HCT116 (cell line): ENCODE data around the gene FNDC11. TPM values are rescaled to one million over a fixed set of nuclear protein-coding genes. Genes with fewer than 3 reads are reported as not detected.

Experiments used
- ATAC-seq: fragments of 200-7000 bp; cut with Tn5 transposase; 2 replicates; pipeline ENCODE4 v1.9.1; 2020; ENCODE audit warnings: mild to moderate bottlenecking, moderate library complexity
- BruUV-seq: library from RNA; stranded (reverse); fragments of 400-500 nt; replicated peaks from 2 replicates; lab custom pipeline; 2021; lab: Mats Ljungman, UMichigan
- CTCF ChIA-PET: fragments of 300-600 bp; sonication (Branson Sonifier 250); formaldehyde crosslinking; loops from one replicate; lab custom pipeline; 2021; ENCODE audit warnings: antibody characterized with exemption; lab: Charles Lee
- POLR2A ChIA-PET: fragments of 300-600, 350-600 bp; sonication (Branson Sonifier 250); formaldehyde crosslinking; loops from one replicate; lab custom pipeline; 2021; ENCODE audit warnings: antibody characterized with exemption; lab: Charles Lee
- RAD21 ChIA-PET, 2 experiments: fragments of 300-600 bp; sonication (Branson Sonifier 250); formaldehyde crosslinking; loops; one replicate each; lab custom pipeline; 2023; ENCODE audit warnings: low total read pairs in 2 of 2; ENCODE audit not compliant: uncharacterized antibody in 2 of 2, unreplicated experiment in 2 of 2, low non-redundant PET in 1 of 2; lab: Charles Lee
- DNase-seq: peaks from one replicate; pipeline ENCODE4 v3.0.0-alpha.2; 2010; ENCODE audit warnings: low read depth, low spot score
- H2AFZ ChIP-seq: fragments of 200-600 bp; shearing (Covaris generic), sonication (generic); 2 replicates; pipeline ENCODE4 v1.6.1; 2017; ENCODE audit warnings: low read depth, mixed run types, mixed read lengths, antibody characterized with exemption, low read length; ENCODE audit not compliant: poor library complexity, severe bottlenecking
- H3K27ac ChIP-seq: 2 replicates; pipeline ENCODE4 v1.5.1; 2012; ENCODE audit warnings: low read depth, low read length
- H3K27me3 ChIP-seq: fragments of 200-600 bp; sonication (generic); 2 replicates; pipeline ENCODE4 v1.6.1; 2016; ENCODE audit warnings: mixed run types, low read length, mixed read lengths; ENCODE audit not compliant: insufficient read depth
- H3K36me3 ChIP-seq, 2 experiments: fragments of 200-500 bp in 1 of 2; fragments of 200-600 bp in 1 of 2; sonication (Bioruptor generic) in 1 of 2; sonication (generic) in 1 of 2; 2 replicates each; pipeline versions ENCODE4 v1.5.1 to v1.6.1; 2014 to 2016; ENCODE audit warnings: low read length in 2 of 2, inconsistent platforms in 1 of 2, mixed read lengths in 1 of 2, mixed run types in 1 of 2; ENCODE audit not compliant: insufficient read depth in 2 of 2, control insufficient read depth in 1 of 2
- H3K4me1 ChIP-seq, 2 experiments: fragments of 200-600 bp in 1 of 2; sonication (generic) in 1 of 2; 2 replicates each; pipeline versions ENCODE4 v1.5.1 to v1.6.1; 2012 to 2017; ENCODE audit warnings: low read length in 2 of 2, inconsistent platforms in 1 of 2, mild to moderate bottlenecking in 1 of 2, mixed read lengths in 1 of 2, mixed run types in 1 of 2, moderate library complexity in 1 of 2; ENCODE audit not compliant: insufficient read depth in 2 of 2, control insufficient read depth in 1 of 2
- H3K4me2 ChIP-seq: fragments of 200-600 bp; sonication (generic); 2 replicates; pipeline ENCODE4 v1.6.1; 2017; ENCODE audit warnings: mixed run types, low read length, mixed read lengths
- H3K4me3 ChIP-seq, 2 experiments: fragments of 200-600 bp in 1 of 2; sonication (generic) in 1 of 2; replicated peaks in 1 of 2; 2 replicates each; pipeline ENCODE4 v1.5.1; 2011 to 2016; ENCODE audit warnings: low read length in 2 of 2, control low read depth in 1 of 2, low read depth in 1 of 2, mild to moderate bottlenecking in 1 of 2, mixed read lengths in 1 of 2, mixed run types in 1 of 2
- H3K79me2 ChIP-seq: fragments of 200-600 bp; sonication (generic); 2 replicates; pipeline ENCODE4 v1.6.1; 2017; ENCODE audit warnings: mild to moderate bottlenecking, mixed run types, low read length, moderate library complexity, mixed read lengths; ENCODE audit not compliant: insufficient read depth
- H3K9ac ChIP-seq: fragments of 200-600 bp; sonication (generic); 2 replicates; pipeline ENCODE4 v1.6.1; 2016; ENCODE audit warnings: low read length, mixed read lengths
- H3K9me2 ChIP-seq: fragments of 200-600 bp; sonication (generic), shearing (Covaris generic); 2 replicates; pipeline ENCODE4 v1.6.1; 2017; ENCODE audit warnings: mixed run types, mild to moderate bottlenecking, moderate library complexity; ENCODE audit not compliant: insufficient read depth
- H3K9me3 ChIP-seq, 2 experiments: fragments of 200-500 bp in 1 of 2; fragments of 200-600 bp in 1 of 2; sonication (Bioruptor generic) in 1 of 2; sonication (generic) in 1 of 2; 2 replicates each; pipeline ENCODE4 v1.6.1; 2014 to 2017; ENCODE audit warnings: low read length in 2 of 2, mixed read lengths in 2 of 2, inconsistent platforms in 1 of 2, low read depth in 1 of 2, mild to moderate bottlenecking in 1 of 2, mixed run types in 1 of 2, moderate library complexity in 1 of 2; ENCODE audit not compliant: control insufficient read depth in 1 of 2, insufficient read depth in 1 of 2
- H4K20me1 ChIP-seq: fragments of 200-600 bp; sonication (generic), shearing (Covaris generic); 2 replicates; pipeline ENCODE4 v1.6.1; 2017; ENCODE audit warnings: mixed run types, mild to moderate bottlenecking, moderate library complexity; ENCODE audit not compliant: insufficient read depth
- ATF3 ChIP-seq: IDR thresholded peaks from 2 replicates; pipeline ENCODE4 v1.6.1; 2012
- CBX3 ChIP-seq: IDR thresholded peaks from 2 replicates; pipeline ENCODE4 v1.6.1; 2012; ENCODE audit warnings: low read depth
- CEBPB ChIP-seq: IDR thresholded peaks from 2 replicates; pipeline ENCODE4 v1.6.1; 2012; ENCODE audit warnings: low read depth
- CTCF ChIP-seq, 3 experiments: fragments of 200-600 bp in 1 of 3; sonication (generic) in 1 of 3; IDR thresholded peaks in 2 of 3; conservative IDR thresholded peaks in 1 of 3; 2 replicates each; pipeline ENCODE4 v1.5.1; 2012 to 2017; ENCODE audit warnings: low read depth in 2 of 3, low read length in 2 of 3, antibody characterized with exemption in 1 of 3, borderline replicate concordance in 1 of 3, control low read depth in 1 of 3, mild to moderate bottlenecking in 1 of 3, mixed read lengths in 1 of 3, mixed run types in 1 of 3, moderate library complexity in 1 of 3; ENCODE audit not compliant: insufficient read depth in 1 of 3
- ELF1 ChIP-seq: IDR thresholded peaks from 2 replicates; pipeline ENCODE4 v1.6.1; 2012; ENCODE audit warnings: low read depth, borderline replicate concordance
- EZH2 ChIP-seq: fragments of 200-600 bp; sonication (generic); IDR thresholded peaks from 2 replicates; pipeline ENCODE4 v1.6.1; 2017; ENCODE audit warnings: antibody characterized with exemption, mixed run types
- EZH2phosphoT487 ChIP-seq: fragments of 200-600 bp; IDR thresholded peaks from 2 replicates; pipeline ENCODE4 v1.6.1; 2018; ENCODE audit warnings: antibody characterized with exemption, borderline replicate concordance
- POLR2A ChIP-seq: IDR thresholded peaks from 2 replicates; pipeline ENCODE4 v1.7.0; 2011; ENCODE audit warnings: borderline replicate concordance; ENCODE audit not compliant: insufficient read depth, insufficient read length; ENCODE audit errors: extremely low read depth
- POLR2AphosphoS5 ChIP-seq: IDR thresholded peaks from 2 replicates; pipeline ENCODE4 v1.6.1; 2011; ENCODE audit warnings: mild to moderate bottlenecking, low read depth, low read length, moderate library complexity
- REST ChIP-seq: IDR thresholded peaks from 2 replicates; pipeline ENCODE4 v1.6.1; 2012; ENCODE audit warnings: low read depth
- SIN3A ChIP-seq: IDR thresholded peaks from 2 replicates; pipeline ENCODE4 v1.6.1; 2012; ENCODE audit warnings: low read depth
- SP1 ChIP-seq: IDR thresholded peaks from 2 replicates; pipeline ENCODE4 v1.6.1; 2012; ENCODE audit warnings: low read depth
- SRF ChIP-seq: IDR thresholded peaks from 2 replicates; pipeline ENCODE4 v1.6.1; 2012; ENCODE audit warnings: low read depth
- TCF7L2 ChIP-seq: IDR thresholded peaks from 2 replicates; pipeline ENCODE4 v1.7.0; 2011; ENCODE audit warnings: borderline replicate concordance, inconsistent platforms; ENCODE audit not compliant: insufficient read depth, insufficient read length; ENCODE audit errors: extremely low read depth
- YY1 ChIP-seq: IDR thresholded peaks from 2 replicates; pipeline ENCODE4 v1.6.1; 2011; ENCODE audit warnings: low read length, low read depth, moderate library complexity, mild to moderate bottlenecking; ENCODE audit not compliant: insufficient replicate concordance; ENCODE audit errors: extremely low read depth
- ZBTB33 ChIP-seq: IDR thresholded peaks from 2 replicates; pipeline ENCODE4 v1.6.1; 2011; ENCODE audit warnings: mild to moderate bottlenecking, low read length, moderate library complexity; ENCODE audit not compliant: insufficient replicate concordance; ENCODE audit errors: extremely low read depth
- ZFX ChIP-seq: fragments of 450-650 bp; IDR thresholded peaks from 2 replicates; pipeline ENCODE4 v1.6.1; 2017
- ZNF274 ChIP-seq: fragments of 200-500 bp; sonication (Bioruptor generic); IDR thresholded peaks from 2 replicates; pipeline ENCODE4 v1.6.1; 2014; ENCODE audit warnings: mild to moderate bottlenecking, low read depth, low read length, inconsistent platforms
- intact Hi-C: fragments of 100-400 bp; cut with micrococcal nuclease; formaldehyde crosslinking; loops from 2 replicates; pipeline ENCODE4 v1.10.0; 2022
- total RNA-seq: library from RNA; stranded (reverse); gene quantifications from one replicate; pipeline ENCODE4 v1.2.1, GENCODE V29; 2021; ENCODE audit not compliant: unreplicated experiment

Gene FNDC11
- total RNA-seq, 1 experiment from 2014 or later, result 5.5 TPM

GRCh38 chr20:63585616-63586565, 31.9 kb downstream of the FNDC11 start:
- no peaks in the 10 kb centered on the region for H4K20me1 ChIP-seq
- no peak for TF ChIP-seq POLR2A
- TF ChIP-seq YY1, result no peak
- TF ChIP-seq ELF1, result no peak
- no peak for TF ChIP-seq REST
- TF ChIP-seq ATF3, result no peak
- no peak for TF ChIP-seq CTCF (IDR thresholded peaks at IDR 0.05 in 2 of 3, conservative IDR thresholded peaks at IDR 0.05 in 1 of 3; ENCODE audit: borderline replicate concordance in 1 of 3, insufficient read depth in 1 of 3, low read depth in 2 of 3, low read length in 2 of 3)
- TF ChIP-seq EZH2, result no peak
- TF ChIP-seq ZNF274, result no peak
- no peak for TF ChIP-seq EZH2phosphoT487
- TF ChIP-seq CEBPB, result no peak
- no peak for TF ChIP-seq ZFX
- no peak for TF ChIP-seq TCF7L2
- no peak for TF ChIP-seq SRF
- TF ChIP-seq SP1, result no peak
- no peak for TF ChIP-seq SIN3A
- no peak for TF ChIP-seq ZBTB33
- TF ChIP-seq POLR2AphosphoS5, result no peak
- no peak for TF ChIP-seq CBX3
- TF ChIP-seq, all 23 proteins: peak for 0
- Histone ChIP-seq H3K79me2 (no peaks in the 10 kb centered on the region), H3K9me3 (no peaks in the 10 kb centered on the region), H3K27me3 (no peaks in the 10 kb centered on the region), H3K36me3 (no peaks in the 10 kb centered on the region), H3K27ac (no peak overlapping the region), H3K4me3 (no peak overlapping the region), H3K4me1 (peaks cover 0 to 3% of the 10 kb centered on the region in 2 experiments; a peak in 1 of 4 replicates), H2AFZ (no peak overlapping the region), H3K9ac (no peak overlapping the region), H3K4me2 (no peak overlapping the region), H3K9me2 (no peaks in the 10 kb centered on the region)
- intact Hi-C loops, result no loop called here
- ChIA-PET CTCF (no interaction called here), RAD21 (no interaction called here), POLR2A (no interaction called here)
- no TSS peak for BruUV-seq
- no peak for DNase-seq
- no peak for ATAC-seq
